ENCODE data around the gene MACROD2.

- no peak for TF ChIP-seq POLR2A (IDR thresholded peaks at IDR 0.05)
- TF ChIP-seq CTCF (IDR thresholded peaks at IDR 0.05), result no peak
- no peak for TF ChIP-seq EP300 (IDR thresholded peaks at IDR 0.05)
Measured at GRCh38 chr20:16081421-16081820, 2086.1 kb downstream of the MACROD2 start.

All from tibial nerve (tissue), 4 donors.